Activated T-cell treated with anti-CD3 and anti-CD28 coated beads, Interleukin-2, amount 50 U/mL, for 1 hour (primary cell): ENCODE data around the gene AVPR1B.
"Not testable (repeated sequence)": the region's sequence is repeated elsewhere in the genome, so short reads cannot be mapped to it uniquely, and the experiment has no call there.

Source experiments
- DNase-seq: peaks from one replicate; pipeline ENCODE4 v3.0.0-alpha.2; 2020

Gene AVPR1B

DNA sequence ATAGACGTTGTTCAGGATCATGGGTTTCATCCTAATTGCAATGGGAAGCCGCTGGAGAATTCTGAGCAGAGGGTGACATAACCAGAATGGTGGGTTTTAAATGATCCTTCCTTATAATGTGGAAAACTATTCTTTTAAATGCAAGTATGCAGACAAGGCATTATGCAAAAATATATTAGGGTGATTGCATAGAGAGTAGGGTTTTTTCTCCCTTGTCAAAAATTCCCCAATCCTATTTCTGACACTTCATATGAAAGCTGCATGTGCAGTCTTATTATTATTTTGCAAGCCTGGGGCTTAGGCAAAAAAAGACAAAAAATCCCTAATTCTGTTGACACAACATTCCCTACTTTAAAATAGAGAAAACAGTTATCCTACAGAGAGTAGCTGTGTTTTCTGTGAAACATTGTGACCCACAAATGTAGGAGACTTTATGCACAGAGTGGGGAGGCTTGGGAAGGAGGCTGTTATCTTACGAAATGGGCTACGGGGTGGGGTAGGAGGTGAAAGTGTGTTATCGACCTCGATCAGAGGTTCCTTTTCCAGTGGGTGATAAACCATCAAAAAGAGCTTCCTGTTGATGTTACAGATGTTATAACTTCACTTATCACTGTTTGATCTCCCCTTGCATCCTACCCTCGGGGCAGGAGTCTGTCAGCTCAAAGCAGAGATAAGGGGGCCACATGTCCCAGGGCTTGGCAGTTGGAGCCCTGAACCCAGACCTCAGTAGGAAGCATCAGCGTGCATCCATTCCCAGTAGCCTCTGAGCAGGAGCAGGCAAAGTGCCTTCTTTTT, 37.0 kb downstream of the AVPR1B start:
- DNase-seq, result no peak

DNA sequence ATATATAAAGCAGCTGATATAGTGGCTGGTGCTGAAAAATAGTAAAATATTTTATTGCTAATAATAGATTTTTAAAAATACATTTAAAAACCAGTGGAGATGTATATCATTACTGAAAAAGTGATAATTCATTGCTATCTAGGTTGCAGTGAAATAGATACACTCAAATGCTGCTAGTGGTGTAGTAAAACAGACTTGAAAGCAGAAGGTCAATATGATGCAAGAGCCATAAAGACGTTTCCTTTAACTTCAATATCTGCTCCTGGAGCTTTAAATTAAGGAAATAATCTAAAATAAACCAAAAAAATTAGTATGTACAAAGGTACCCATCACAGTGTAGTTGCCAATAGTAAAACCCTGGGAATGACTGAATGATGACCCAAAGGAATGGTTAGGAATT, 38.1 kb downstream of the AVPR1B start:
- DNase-seq, result no peak

GRCh38 chr1:206075786-206076755, 41.1 kb downstream of the AVPR1B start:
- DNase-seq, result no peak

DNA sequence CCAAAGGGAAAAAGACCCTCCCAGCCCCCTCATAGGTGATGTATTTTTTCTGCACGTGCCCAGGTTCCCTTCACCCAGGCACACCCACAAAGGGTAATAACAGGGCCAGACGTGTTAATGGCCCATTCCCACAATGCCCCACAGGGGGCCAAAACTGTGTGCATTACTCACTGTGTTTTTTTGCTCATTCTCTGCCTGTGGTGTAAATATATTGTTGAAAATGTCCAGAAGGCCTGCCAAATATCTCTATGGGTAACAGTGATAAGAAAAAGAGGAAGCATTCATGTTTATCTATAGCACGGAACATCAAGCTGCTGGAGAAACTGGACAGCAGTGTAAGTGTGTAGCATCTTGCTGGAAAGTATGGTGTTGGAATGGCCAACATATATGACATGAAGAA, 42.3 kb downstream of the AVPR1B start:
- no peak for DNase-seq

DNA sequence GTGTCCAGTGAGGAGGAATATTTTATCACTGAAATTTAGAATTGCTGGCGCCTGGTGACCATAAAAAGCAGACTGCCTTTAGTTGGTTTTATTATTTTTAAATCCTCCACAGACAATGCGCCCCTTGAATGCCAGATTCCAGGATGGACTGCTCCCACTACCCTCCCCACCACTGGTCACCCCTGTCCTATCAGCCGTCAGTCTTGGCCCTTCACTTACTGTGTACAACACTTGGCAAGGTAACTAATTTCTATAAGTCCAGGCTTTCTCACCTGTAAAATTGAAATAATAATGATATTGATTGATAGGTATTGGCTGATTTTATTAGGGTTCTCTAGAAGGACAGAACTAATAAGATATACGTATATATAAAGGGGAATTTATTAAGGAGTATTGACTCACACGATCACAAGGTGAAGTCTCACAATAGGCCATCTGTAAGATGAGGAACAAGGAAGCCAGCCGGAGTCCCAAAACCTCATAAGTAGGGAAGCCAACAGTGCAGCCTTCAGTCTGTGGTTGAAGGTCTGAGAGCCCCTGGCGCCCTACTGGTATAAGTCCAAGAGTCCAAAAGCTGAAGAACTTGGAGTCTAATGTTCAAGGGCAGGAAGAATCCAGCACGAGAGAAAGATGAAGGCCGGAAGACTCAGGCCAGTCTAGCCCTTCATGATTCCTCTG, 46.4 kb downstream of the AVPR1B start:
- DNase-seq, result no peak

DNA sequence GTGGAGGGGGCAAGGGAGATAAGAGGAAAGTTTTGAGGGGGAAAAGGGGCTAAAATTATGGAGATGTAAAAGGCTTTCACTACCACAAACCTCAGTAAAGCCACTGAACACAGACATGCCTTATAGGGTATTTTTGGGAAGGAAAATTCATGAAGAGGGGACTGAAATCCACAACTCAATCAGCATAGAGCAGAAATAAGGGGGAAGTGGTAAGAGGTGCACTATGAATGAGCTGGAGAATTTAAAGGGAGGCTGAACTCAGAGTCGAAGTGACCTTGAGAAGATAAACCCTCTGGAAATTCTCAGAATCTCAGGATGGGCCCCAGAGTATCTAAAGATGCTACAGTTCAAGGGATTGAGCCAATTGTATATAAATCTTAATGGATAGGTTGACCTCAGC, 48.9 kb downstream of the AVPR1B start:
- no peak for DNase-seq

DNA sequence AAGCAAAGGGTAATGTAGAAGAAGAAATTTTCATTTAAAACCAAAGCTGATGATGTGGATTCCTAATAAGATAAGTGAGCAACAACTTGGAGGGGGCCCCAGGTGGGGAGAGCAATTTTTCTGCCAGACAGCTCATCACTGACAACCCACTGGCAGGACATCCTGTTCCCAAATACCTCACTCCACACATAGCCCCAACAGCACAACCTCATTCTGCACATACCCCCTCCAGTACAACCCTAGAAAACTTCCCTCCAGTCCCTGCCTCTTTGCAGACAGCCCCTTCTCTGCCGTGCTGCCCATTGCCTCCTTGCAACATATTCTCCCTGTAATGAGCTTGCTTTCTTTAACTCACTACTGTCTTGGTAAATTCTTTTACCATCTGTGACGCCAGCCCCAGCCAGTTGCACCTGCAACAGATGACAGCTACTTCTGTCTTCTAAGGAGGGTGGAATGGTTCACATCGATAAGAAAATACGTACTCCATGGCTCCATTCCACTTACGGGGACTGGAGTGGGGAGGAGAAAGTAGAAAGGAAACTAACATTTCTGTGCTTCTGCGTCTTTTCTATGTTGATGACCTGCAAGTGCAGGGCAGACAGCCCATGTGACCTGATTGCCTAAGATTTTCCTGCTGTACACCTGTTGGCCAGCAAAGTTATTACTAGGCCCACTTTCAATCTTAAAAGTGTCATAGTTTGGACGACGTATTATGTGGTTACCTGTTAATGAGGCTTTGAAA, 49.5 kb downstream of the AVPR1B start:
- no peak for DNase-seq

DNA sequence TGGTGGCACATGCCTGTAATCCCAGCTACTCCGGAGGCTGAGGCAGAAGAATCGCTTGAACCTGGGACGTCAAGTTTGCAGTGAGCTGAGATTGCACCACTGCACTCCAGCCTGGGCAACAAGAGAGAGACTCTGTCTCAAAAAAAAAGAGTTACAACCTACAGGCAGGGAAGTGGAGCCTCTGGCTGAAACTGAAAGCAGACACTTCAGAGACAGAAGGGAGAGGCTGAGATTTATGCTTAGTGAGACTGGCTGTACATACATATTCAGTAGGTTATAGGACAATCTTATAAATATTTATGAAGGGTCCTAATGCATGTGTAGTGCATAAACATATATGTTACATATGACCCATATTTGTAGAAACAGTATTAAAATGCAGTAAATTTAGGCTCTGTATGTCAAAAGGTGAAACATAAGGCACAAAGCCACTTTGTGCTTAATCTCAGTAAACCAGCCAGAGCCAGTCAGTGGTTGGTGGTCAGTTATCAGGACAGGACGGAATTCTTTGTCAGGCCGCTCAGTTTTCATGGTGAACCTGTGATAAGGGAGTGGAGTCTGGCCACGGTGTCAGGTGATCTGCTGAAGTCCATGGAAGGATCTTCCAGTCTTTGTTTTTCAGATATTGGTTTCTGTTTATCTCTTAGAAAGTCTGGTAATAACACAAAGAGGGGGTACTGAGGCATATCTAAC, 50.6 kb downstream of the AVPR1B start:
- DNase-seq, result no peak

DNA sequence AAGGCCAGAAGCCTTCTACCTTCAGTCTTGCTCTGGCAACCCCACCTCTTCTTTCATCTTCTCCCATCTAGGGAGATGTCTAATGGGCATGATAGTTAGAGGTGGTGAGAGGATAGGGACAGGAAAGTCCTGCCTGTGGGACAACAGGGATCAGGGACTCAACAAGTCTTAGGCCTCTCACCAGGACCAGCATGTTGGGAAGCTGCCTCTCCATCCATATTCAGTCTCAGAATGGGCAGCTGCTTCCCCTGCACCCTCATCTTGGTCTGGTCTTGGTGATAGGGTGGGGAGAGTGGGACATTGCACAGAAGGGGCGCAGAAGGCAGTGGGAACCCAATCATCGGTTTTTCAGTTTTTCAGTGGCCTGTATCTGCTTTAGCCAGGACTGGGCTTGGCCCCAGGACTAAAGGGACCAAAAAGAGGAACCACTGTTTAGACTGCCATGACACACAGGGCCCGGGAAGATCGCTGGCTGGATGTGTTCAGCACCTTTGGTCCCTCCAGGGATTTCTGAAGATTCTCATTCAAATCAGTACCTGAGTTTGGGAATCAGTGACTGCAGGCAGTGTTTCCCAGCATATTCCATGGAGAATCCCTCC, 51.5 kb downstream of the AVPR1B start:
- DNase-seq, result no peak

GRCh38 chr1:206064501-206064900, 52.7 kb downstream of the AVPR1B start:
- DNase-seq, result not testable (repeated sequence)

GRCh38 chr1:206064001-206064400, 53.2 kb downstream of the AVPR1B start:
- not testable (repeated sequence) for DNase-seq

GRCh38 chr1:206062464-206062863, 54.7 kb downstream of the AVPR1B start:
- no peak for DNase-seq

- no peak for DNase-seq
Measured at GRCh38 chr1:206060844-206061243, 56.3 kb downstream of the AVPR1B start.
